Nephron (organoid): ENCODE results near the gene SRRM2.

Source experiments
- H3K27ac Mint-ChIP-seq, 3 experiments: 2 replicates each; pipeline ENCODE4 v1.8.0; 2020; ENCODE audit warnings: mixed read lengths in 3 of 3, mild to moderate bottlenecking in 2 of 3, moderate library complexity in 1 of 3
- H3K27me3 Mint-ChIP-seq: 2 replicates; pipeline ENCODE4 v1.8.0; 2021; ENCODE audit warnings: low read depth, mild to moderate bottlenecking, moderate library complexity, mixed read lengths
- H3K36me3 Mint-ChIP-seq: 2 replicates; pipeline ENCODE4 v1.8.0; 2020; ENCODE audit warnings: low read depth, mixed read lengths
- H3K4me1 Mint-ChIP-seq: 2 replicates; pipeline ENCODE4 v1.8.0; 2020; ENCODE audit warnings: mixed read lengths
- H3K4me3 Mint-ChIP-seq, 3 experiments: 2 replicates each; pipeline ENCODE4 v1.8.0; 2020; ENCODE audit warnings: mild to moderate bottlenecking in 3 of 3, mixed read lengths in 3 of 3, moderate library complexity in 2 of 3
- H3K9me3 Mint-ChIP-seq: 2 replicates; pipeline ENCODE4 v1.8.0; 2020; ENCODE audit warnings: mixed read lengths
- TF ChIP-seq, protein P1 (sequence below), 3 experiments: fragments of 200-600 bp; sonication (generic); IDR thresholded peaks; one replicate each; pipeline ENCODE4 v1.5.0; 2021; ENCODE audit warnings: antibody characterized with exemption in 3 of 3; ENCODE audit not compliant: unreplicated experiment in 3 of 3

Gene SRRM2

DNA sequence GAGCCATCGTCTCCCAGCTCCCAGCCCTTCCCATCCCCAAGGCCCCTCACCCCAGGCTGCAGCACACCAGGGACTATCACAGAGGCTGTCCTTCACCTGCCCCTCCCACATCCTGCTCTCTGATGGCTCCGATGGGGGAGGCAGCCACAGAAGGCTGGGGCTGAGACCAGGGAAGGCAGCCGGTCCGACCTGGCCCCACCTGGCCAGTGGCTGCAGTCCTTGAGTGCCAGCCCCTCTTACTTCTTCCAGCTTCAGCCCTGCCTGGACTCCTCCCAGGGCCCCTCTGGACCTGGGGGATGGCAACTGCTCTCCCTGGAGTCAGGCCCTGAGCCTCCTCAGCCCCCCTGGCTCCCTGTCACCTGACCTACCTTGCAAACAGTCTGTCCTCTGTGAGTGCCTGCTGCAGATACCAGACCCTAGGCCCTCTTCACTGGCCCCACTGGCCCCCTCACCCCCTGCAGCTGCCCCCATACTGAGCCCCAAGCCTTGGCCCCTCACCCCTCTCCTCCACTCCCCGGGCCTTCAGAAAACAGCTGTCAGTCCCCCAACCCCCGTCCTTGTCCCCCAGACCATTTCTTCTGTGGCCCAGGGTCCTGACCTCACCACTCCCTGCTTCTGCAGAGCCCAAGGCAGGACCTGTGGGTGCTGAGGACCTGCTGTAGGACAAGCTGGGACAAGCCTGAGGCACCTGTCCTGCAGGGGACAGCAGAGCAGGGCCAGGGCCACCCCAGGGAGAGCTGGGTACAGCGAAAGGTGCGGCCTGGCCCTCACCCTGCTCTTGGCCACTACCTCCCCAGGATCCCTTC is 12.6 kb upstream of the SRRM2 start:
- H3K4me1 Mint-ChIP-seq, result no peaks in the 10 kb centered on the region
- no peaks in the 10 kb centered on the region for H3K9me3 Mint-ChIP-seq
- H3K27me3 Mint-ChIP-seq, result peaks cover 3% of the 10 kb centered on the region
- H3K36me3 Mint-ChIP-seq, result no peaks in the 10 kb centered on the region
- TF ChIP-seq, protein P1, sequence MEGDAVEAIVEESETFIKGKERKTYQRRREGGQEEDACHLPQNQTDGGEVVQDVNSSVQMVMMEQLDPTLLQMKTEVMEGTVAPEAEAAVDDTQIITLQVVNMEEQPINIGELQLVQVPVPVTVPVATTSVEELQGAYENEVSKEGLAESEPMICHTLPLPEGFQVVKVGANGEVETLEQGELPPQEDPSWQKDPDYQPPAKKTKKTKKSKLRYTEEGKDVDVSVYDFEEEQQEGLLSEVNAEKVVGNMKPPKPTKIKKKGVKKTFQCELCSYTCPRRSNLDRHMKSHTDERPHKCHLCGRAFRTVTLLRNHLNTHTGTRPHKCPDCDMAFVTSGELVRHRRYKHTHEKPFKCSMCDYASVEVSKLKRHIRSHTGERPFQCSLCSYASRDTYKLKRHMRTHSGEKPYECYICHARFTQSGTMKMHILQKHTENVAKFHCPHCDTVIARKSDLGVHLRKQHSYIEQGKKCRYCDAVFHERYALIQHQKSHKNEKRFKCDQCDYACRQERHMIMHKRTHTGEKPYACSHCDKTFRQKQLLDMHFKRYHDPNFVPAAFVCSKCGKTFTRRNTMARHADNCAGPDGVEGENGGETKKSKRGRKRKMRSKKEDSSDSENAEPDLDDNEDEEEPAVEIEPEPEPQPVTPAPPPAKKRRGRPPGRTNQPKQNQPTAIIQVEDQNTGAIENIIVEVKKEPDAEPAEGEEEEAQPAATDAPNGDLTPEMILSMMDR (IDR thresholded peaks at IDR 0.05; ENCODE audit: unreplicated experiment in 3 of 3), result no peak
- H3K27ac Mint-ChIP-seq, result peak overlapping the region in 1 of 3 experiments; percentile 51
- no peak overlapping the region for H3K4me3 Mint-ChIP-seq

DNA sequence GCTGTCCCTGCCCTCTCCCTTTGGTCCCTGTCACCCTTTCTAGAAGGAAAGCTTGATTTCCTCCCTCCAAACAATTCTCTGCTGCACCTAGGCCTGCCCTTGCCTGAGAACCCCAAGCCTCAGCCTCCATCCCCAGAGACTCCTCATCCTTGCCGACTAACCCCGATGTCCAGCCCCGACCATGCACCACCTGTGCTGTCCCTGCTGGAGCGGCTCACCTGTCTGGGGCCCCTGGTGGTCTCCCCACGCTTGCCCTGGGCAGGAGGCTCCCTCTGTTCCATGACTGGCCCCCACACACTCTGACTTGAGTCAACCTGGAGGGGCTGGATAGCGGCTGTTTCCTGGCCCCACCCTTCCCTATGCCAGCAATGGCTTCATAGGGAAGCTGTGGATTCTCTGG is 12.0 kb upstream of the SRRM2 start:
- Mint-ChIP-seq H3K4me3 (peak overlapping the region in 1 of 3 experiments; percentile 29), H3K27me3 (peaks cover 3% of the 10 kb centered on the region), H3K9me3 (no peaks in the 10 kb centered on the region), H3K27ac (peak overlapping the region in 1 of 3 experiments; percentile 33), H3K4me1 (no peaks in the 10 kb centered on the region), H3K36me3 (no peaks in the 10 kb centered on the region)
- TF ChIP-seq, protein P1 (IDR thresholded peaks at IDR 0.05; ENCODE audit: unreplicated experiment in 3 of 3), result no peak

DNA sequence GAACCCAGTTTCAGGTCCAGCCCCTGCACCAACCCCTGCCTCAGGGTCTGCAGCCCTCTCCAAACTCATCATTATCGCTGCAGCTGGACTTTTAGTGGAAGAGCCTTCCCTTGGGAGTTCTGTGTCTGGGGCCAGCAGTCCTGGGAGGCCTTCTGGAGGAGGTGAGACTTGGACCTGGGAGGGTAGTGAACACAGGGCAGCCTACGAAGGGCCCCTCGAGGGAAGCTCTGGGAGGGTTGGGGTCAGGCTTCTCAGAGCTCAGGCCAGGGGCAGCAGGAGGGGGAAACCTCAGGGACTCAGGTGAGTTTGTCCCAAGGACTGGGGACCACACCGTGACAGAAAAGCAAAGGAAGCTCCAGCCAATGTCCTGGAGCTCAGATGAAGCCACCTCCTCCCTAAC is 11.3 kb upstream of the SRRM2 start:
- TF ChIP-seq, protein P1 (IDR thresholded peaks at IDR 0.05; ENCODE audit: unreplicated experiment in 3 of 3), result no peak
- no peaks in the 10 kb centered on the region for H3K36me3 Mint-ChIP-seq
- H3K4me3 Mint-ChIP-seq, result no peak overlapping the region
- H3K27me3 Mint-ChIP-seq, result peaks cover 3% of the 10 kb centered on the region
- no peaks in the 10 kb centered on the region for H3K4me1 Mint-ChIP-seq
- H3K9me3 Mint-ChIP-seq, result no peaks in the 10 kb centered on the region
- H3K27ac Mint-ChIP-seq, result no peak overlapping the region

DNA sequence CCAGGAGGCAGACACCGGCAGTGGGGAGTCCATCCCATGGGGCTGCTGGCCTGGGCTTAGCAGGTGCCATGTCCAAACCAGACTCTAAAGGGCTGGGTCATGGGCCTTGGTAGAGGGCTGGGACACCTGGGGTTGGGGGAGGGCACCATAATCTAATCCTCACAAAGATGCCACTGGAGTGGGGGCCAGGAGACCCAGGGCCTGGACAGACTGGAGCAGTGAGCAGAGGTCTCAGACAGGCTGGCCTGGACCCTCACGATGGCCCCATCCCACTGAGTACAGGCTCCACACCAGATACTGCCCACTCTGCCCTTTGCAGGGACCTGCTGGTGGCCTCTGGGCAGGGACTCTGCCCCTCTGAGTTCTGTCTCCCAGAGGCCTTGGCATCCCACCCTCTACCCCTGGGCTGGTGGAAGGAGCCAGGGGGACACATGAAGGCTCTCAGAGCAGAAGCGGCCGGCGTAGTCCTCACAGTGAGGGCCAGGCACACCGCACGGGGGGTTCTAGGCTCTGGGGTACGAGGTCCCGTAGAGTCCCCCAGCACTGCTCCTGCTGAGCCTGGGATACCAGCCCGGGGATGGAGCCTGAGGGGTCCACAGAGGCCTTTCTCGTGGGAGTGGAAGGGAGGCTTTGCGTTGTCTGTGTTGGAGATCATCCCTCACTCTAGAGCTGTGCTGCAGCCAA is 10.0 kb upstream of the SRRM2 start:
- Mint-ChIP-seq H3K27ac (no peak overlapping the region), H3K9me3 (no peaks in the 10 kb centered on the region), H3K4me3 (no peak overlapping the region), H3K27me3 (peaks cover 3% of the 10 kb centered on the region), H3K36me3 (no peaks in the 10 kb centered on the region), H3K4me1 (no peaks in the 10 kb centered on the region)
- TF ChIP-seq, protein P1 (IDR thresholded peaks at IDR 0.05; ENCODE audit: unreplicated experiment in 3 of 3), result no peak

DNA sequence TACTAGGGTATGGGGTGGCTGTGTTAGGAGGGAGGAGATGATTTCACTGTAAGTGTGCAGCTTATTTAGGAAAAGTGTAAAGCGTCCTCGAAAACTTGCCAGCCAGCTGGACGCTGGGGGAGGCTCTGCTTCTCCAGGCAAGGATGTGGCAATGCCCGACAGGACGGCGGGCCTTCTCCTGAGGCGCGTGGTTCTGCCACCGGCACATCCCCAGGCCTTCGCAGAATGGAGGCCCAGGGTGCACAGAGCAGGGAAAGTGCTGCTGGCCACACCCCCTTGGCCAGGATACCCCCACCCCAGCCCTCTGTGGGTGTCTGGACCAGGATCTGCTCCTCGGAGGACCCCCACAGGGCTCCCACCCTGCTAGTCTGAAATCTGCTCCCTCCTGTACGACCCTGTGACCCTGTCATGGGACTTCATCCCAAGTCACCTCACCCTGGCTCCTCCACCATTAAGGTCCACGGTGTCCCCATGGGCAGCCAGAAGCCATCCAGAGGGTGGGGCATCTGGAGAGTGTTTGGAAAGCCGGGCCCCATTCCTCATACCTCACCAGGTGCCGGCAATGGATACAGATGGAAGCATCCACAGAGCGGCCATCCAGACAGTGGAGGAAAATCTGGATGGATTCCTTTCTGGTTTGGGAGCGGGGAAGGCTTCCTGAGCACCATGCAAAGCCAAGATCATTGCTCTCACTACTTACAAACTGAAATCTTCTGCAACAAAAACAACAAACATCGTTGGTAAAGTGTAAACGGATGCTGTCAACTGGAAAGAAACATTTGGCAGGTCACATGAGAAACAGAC is 9.2 kb upstream of the SRRM2 start:
- peaks cover 3% of the 10 kb centered on the region for H3K27me3 Mint-ChIP-seq
- no peaks in the 10 kb centered on the region for H3K9me3 Mint-ChIP-seq
- TF ChIP-seq, protein P1 (IDR thresholded peaks at IDR 0.05; ENCODE audit: unreplicated experiment in 3 of 3), result no peak
- H3K4me1 Mint-ChIP-seq, result no peaks in the 10 kb centered on the region
- H3K4me3 Mint-ChIP-seq, result peak overlapping the region in 1 of 3 experiments; percentile 14
- no peaks in the 10 kb centered on the region for H3K36me3 Mint-ChIP-seq
- H3K27ac Mint-ChIP-seq, result no peak overlapping the region
